NCI-H774 (cell line): ENCODE data around the gene RBM10.

Experiments
- DNase-seq: peaks from one replicate; lab custom pipeline; 2025; lab: John Stamatoyannopoulos, UW

The RBM10 gene

GRCh38 chrX:47235691-47236103 is 90.7 kb downstream of the RBM10 start:
- DNase-seq = no peak
